Thoracic aorta (tissue), 2 donors: ENCODE measurements around the gene KCND3. TPM values are rescaled to one million over a fixed set of nuclear protein-coding genes. Genes with fewer than 3 reads are reported as not detected.

Experiments used
- ATAC-seq: fragments of 150-250 bp; one replicate; pipeline ENCODE4 v1.8.0; 2017; ENCODE audit warnings: low read depth; ENCODE audit not compliant: insufficient number of reproducible peaks, low FRiP score
- DNase-seq: peaks from one replicate; pipeline ENCODE4 v3.0.0-alpha.2; 2020; ENCODE audit warnings: low spot score
- H3K27ac ChIP-seq, 2 donors: fragments of 200-600 bp; sonication (generic); 1 replicate in 1 of 2; 2 replicates in 1 of 2; pipeline ENCODE4 v1.5.1; 2016; ENCODE audit warnings: mild to moderate bottlenecking in 2 of 2, moderate library complexity in 2 of 2
- H3K27me3 ChIP-seq: fragments of 200-600 bp; sonication (generic); replicated peaks from 2 replicates; pipeline ENCODE4 v1.6.0; 2016; ENCODE audit warnings: mild to moderate bottlenecking; ENCODE audit not compliant: insufficient read depth
- H3K36me3 ChIP-seq: fragments of 200-600 bp; sonication (generic); one replicate; pipeline ENCODE4 v1.5.1; 2016
- H3K4me1 ChIP-seq, 2 donors: fragments of 200-600 bp; sonication (generic); 1 replicate in 1 of 2; 2 replicates in 1 of 2; pipeline versions ENCODE4 v1.5.1 to v1.6.0; 2016; ENCODE audit warnings: low read depth in 2 of 2, mild to moderate bottlenecking in 1 of 2; ENCODE audit not compliant: control insufficient read depth in 1 of 2
- H3K4me3 ChIP-seq: fragments of 200-600 bp; sonication (generic); 2 replicates; pipeline ENCODE4 v1.5.1; 2016; ENCODE audit warnings: mild to moderate bottlenecking
- H3K9me3 ChIP-seq: fragments of 200-600 bp; sonication (generic); 2 replicates; pipeline ENCODE4 v1.5.1; 2016
- CTCF ChIP-seq: fragments of 200-600 bp; sonication (generic); IDR thresholded peaks from one replicate; pipeline ENCODE4 v1.5.1; 2019; ENCODE audit warnings: antibody characterized with exemption
- total RNA-seq, 2 donors: library from RNA; depleted of rRNA; stranded (reverse); fragments of >200 nt; gene quantifications; one replicate each; pipeline versions ENCODE4 v1.1.0 to v1.2.3, GENCODE V29; 2016

KCND3 gene
- total RNA-seq, 2 donors from 2014 or later = 12.3 to 16.6 TPM

- H3K4me1 ChIP-seq = no peaks in the 10 kb centered on the region
- ATAC-seq (no peak), DNase-seq (no peak)
- no peaks in the 10 kb centered on the region for H3K36me3 ChIP-seq
- H3K4me3 ChIP-seq = no peak overlapping the region
- no peaks in the 10 kb centered on the region for H3K27me3 ChIP-seq
- no peak for TF ChIP-seq CTCF
- H3K9me3 ChIP-seq = no peaks in the 10 kb centered on the region
- H3K27ac ChIP-seq = no peak overlapping the region
Observed at GRCh38 chr1:111977378-111977777, 12.1 kb downstream of the KCND3 start.

GRCh38 chr1:111976842-111977241 lies 12.6 kb downstream of the KCND3 start:
- H3K4me1 ChIP-seq = no peaks in the 10 kb centered on the region
- no peak for TF ChIP-seq CTCF
- DNase-seq (no peak), ATAC-seq (no peak)
- no peak overlapping the region for H3K27ac ChIP-seq
- H3K4me3 ChIP-seq = no peak overlapping the region
- no peaks in the 10 kb centered on the region for H3K36me3 ChIP-seq
- no peaks in the 10 kb centered on the region for H3K27me3 ChIP-seq
- H3K9me3 ChIP-seq = no peaks in the 10 kb centered on the region

GRCh38 chr1:111976332-111976731 lies 13.1 kb downstream of the KCND3 start:
- DNase-seq = no peak
- H3K27ac ChIP-seq = no peak overlapping the region
- no peak for TF ChIP-seq CTCF
- no peaks in the 10 kb centered on the region for H3K36me3 ChIP-seq
- no peak for ATAC-seq
- no peaks in the 10 kb centered on the region for H3K27me3 ChIP-seq
- H3K4me3 ChIP-seq = no peak overlapping the region
- no peaks in the 10 kb centered on the region for H3K9me3 ChIP-seq
- H3K4me1 ChIP-seq = no peaks in the 10 kb centered on the region

- H3K36me3 ChIP-seq = no peaks in the 10 kb centered on the region
- TF ChIP-seq CTCF = no peak
- H3K27me3 ChIP-seq = no peaks in the 10 kb centered on the region
- no peaks in the 10 kb centered on the region for H3K9me3 ChIP-seq
- H3K27ac ChIP-seq = no peak overlapping the region
- no peaks in the 10 kb centered on the region for H3K4me1 ChIP-seq
- DNase-seq (no peak), ATAC-seq (no peak)
- H3K4me3 ChIP-seq = no peak overlapping the region
Observed at GRCh38 chr1:111973150-111973790, 16.2 kb downstream of the KCND3 start.

- DNase-seq (no peak), ATAC-seq (no peak)
- Histone ChIP-seq H3K4me3 (no peak overlapping the region), H3K27ac (no peak overlapping the region), H3K9me3 (no peaks in the 10 kb centered on the region), H3K36me3 (no peaks in the 10 kb centered on the region), H3K27me3 (no peaks in the 10 kb centered on the region), H3K4me1 (peaks cover 0 to 6% of the 10 kb centered on the region in 2 donors)
- no peak for TF ChIP-seq CTCF
Observed at GRCh38 chr1:111971396-111971795, 18.1 kb downstream of the KCND3 start.
